Astrocyte of the spinal cord (primary cell): ENCODE data around the gene CLCN5.

Experiments used
- DNase-seq: peaks from one replicate; pipeline ENCODE4 v3.0.0; 2011; ENCODE audit warnings: low read depth, low spot score
- H3K4me3 ChIP-seq: 2 replicates; pipeline ENCODE4 v1.5.1; 2011; ENCODE audit warnings: low read depth, mild to moderate bottlenecking, low read length, moderate library complexity
- in situ Hi-C: cut with HindIII; loops from 2 replicates; pipeline ENCODE4 v1.10.0; 2017; ENCODE audit warnings: low sequenced_read_pairs
- TF ChIP-seq, protein P1 (sequence below): IDR thresholded peaks from 2 replicates; pipeline ENCODE4 v1.5.1; 2012; ENCODE audit warnings: low read depth, mild to moderate bottlenecking, low read length, inconsistent platforms

CLCN5 gene

DNA sequence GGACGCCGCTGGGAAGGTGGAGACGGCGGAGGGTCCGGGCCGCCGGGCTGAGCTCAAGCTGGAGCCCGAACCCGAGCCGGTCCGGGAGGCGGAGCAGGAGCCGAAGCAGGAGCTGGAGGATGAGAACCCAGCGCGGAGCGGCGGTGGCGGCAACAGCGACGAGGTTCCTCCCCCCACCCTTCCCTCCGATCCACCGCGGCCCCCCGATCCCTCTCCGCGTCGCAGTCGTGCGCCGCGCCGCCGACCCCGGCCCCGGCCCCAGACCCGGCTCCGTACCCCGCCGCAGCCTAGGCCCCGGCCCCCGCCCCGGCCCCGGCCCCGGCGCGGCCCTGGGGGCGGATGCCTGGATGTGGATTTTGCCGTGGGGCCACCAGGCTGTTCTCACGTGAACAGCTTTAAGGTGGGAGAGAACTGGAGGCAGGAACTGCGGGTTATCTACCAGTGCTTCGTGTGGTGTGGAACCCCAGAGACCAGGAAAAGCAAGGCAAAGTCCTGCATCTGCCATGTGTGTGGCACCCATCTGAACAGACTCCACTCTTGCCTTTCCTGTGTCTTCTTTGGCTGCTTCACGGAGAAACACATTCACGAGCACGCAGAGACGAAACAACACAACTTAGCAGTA is 42.6 kb upstream of the CLCN5 start:
- peak overlapping the region; percentile 51 for H3K4me3 ChIP-seq
- DNase-seq, result no peak
- TF ChIP-seq, protein P1, sequence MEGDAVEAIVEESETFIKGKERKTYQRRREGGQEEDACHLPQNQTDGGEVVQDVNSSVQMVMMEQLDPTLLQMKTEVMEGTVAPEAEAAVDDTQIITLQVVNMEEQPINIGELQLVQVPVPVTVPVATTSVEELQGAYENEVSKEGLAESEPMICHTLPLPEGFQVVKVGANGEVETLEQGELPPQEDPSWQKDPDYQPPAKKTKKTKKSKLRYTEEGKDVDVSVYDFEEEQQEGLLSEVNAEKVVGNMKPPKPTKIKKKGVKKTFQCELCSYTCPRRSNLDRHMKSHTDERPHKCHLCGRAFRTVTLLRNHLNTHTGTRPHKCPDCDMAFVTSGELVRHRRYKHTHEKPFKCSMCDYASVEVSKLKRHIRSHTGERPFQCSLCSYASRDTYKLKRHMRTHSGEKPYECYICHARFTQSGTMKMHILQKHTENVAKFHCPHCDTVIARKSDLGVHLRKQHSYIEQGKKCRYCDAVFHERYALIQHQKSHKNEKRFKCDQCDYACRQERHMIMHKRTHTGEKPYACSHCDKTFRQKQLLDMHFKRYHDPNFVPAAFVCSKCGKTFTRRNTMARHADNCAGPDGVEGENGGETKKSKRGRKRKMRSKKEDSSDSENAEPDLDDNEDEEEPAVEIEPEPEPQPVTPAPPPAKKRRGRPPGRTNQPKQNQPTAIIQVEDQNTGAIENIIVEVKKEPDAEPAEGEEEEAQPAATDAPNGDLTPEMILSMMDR, result no peak
- in situ Hi-C loops, result no loop called here

DNA sequence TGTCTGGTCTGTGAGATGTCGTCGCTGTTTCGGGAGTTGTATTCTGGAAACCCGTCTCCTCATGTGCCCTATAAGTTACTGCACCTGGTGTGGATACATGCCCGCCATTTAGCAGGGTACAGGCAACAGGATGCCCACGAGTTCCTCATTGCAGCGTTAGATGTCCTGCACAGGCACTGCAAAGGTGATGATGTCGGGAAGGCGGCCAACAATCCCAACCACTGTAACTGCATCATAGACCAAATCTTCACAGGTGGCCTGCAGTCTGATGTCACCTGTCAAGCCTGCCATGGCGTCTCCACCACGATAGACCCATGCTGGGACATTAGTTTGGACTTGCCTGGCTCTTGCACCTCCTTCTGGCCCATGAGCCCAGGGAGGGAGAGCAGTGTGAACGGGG is 41.7 kb upstream of the CLCN5 start:
- DNase-seq, result no peak
- in situ Hi-C loops, result no loop called here
- TF ChIP-seq, protein P1, result no peak
- H3K4me3 ChIP-seq, result no peak overlapping the region

DNA sequence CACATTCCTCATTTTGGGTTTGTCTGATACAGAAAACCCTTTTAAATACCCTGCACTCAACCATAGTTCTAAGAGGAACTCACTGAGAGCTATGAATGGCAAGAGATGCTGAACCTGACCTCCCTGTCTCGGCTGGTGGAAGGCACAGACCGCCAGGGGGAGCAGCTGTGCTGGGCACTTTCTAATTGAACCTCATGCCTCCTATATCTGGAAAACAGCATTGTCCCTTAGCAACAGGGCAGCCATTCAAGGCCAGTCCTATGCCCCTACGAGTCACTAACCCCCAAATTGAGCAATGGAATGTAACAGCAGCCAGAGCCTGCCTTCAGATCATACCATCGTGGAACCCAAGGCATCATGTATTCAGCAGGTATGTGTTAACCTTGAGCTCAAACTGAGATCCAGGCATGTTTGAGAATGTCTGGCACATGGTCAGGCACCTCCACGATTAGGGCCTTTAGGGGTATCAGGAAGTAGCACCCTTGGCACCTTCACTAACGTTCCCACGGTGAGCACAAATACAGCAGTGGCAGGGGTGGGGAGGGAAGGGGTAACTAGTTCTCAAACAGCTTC is 38.0 kb upstream of the CLCN5 start:
- in situ Hi-C loops, result no loop called here
- no peak overlapping the region for H3K4me3 ChIP-seq
- DNase-seq, result peak; percentile 32
- TF ChIP-seq, protein P1, result peak; percentile 79

- no peak for DNase-seq
- no peak overlapping the region for H3K4me3 ChIP-seq
- TF ChIP-seq, protein P1, result no peak
- in situ Hi-C loops, result no loop called here
Observed at GRCh38 chrX:49892542-49892941, 29.9 kb upstream of the CLCN5 start.

DNA sequence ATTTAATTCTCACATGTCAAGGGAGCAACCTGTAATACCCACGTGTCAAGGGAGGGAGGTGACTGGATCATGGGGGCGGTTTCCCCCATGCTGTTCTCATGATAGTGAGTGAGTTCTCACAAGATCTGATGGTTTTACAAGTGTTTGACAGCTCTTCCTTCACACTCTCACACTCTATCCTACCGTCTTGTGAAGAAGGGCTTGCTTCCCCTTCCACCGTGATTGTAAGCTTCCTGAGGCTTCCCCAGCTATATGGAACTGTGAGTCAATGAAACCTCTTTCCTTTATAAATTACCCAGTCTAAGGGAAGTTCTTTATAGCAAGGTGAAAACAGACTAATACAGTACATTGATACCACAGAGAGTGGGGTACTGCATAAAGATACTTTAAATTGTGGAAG is 25.4 kb upstream of the CLCN5 start:
- H3K4me3 ChIP-seq, result no peak overlapping the region
- no peak for DNase-seq
- TF ChIP-seq, protein P1, result no peak
- in situ Hi-C loops, result no loop called here

DNA sequence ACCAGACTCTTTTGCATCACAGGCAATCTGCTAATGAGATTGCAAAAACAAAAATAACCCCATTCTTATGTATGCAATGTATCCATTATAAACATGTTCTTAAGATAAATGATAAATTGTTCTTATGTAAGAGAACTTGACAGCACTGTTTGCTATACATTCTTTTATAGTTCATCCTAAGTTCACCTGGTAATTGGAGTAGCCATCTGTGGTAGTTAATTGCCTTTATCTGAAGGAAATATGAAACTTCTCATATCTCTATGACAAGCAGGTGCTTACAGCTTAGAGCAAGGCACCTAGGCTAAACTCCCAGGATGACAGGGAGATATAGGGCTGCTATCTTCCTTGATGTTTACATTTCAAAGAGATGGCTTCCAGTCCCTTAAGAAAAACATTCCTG is 21.3 kb upstream of the CLCN5 start:
- no peak overlapping the region for H3K4me3 ChIP-seq
- in situ Hi-C loops, result no loop called here
- DNase-seq, result no peak
- TF ChIP-seq, protein P1, result no peak
